Stomach (tissue), 4 donors: ENCODE results near the gene UNC5A.

ENCODE experiments used
- CTCF ChIP-seq, 7 experiments: fragments of 450-650 bp in 4 of 7; fragments of 200-600 bp in 3 of 7; sonication (generic) in 3 of 7; IDR thresholded peaks; one replicate each; pipeline ENCODE4 v1.5.1; 2016 to 2019; ENCODE audit warnings: antibody characterized with exemption in 7 of 7, control low read depth in 2 of 7, mild to moderate bottlenecking in 1 of 7
- POLR2A ChIP-seq, 4 donors: fragments of 450-650 bp; IDR thresholded peaks; one replicate each; pipeline ENCODE4 v1.6.1; 2016; ENCODE audit warnings: antibody characterized with exemption in 4 of 4, control low read depth in 2 of 4, mild to moderate bottlenecking in 1 of 4, moderate library complexity in 1 of 4

- TF ChIP-seq CTCF (IDR thresholded peaks at IDR 0.05) (no peak), POLR2A (IDR thresholded peaks at IDR 0.05) (no peak)
These were observed 66.4 kb downstream of the UNC5A start for GRCh38 chr5:176876506-176877431.
